A549 (cell line): ENCODE results near the gene MFNG.

Experiments used
- JUN ChIP-seq, 2 experiments: fragments of >200 bp; sonication (Bioruptor Twin); formaldehyde crosslinking; IDR thresholded peaks; 2 replicates in 1 of 2; 3 replicates in 1 of 2; pipeline ENCODE4 v1.6.1; 2016 to 2017
- POLR2A ChIP-seq: IDR thresholded peaks from 2 replicates; pipeline ENCODE4 v1.6.1; 2012; ENCODE audit warnings: mild to moderate bottlenecking, low read length
- SMC3 ChIP-seq: fragments of >200 bp; sonication (Bioruptor Twin); formaldehyde crosslinking; IDR thresholded peaks from 3 replicates; pipeline ENCODE4 v1.6.1; 2018; ENCODE audit warnings: inconsistent platforms
- TF ChIP-seq, protein P1 (sequence below): IDR thresholded peaks from 2 replicates; pipeline ENCODE4 v1.6.1; 2012
- TF ChIP-seq, protein P2 (sequence below): fragments of >200 bp; sonication (Bioruptor Twin); formaldehyde crosslinking; IDR thresholded peaks from 3 replicates; pipeline ENCODE4 v1.5.1; 2016

DNA sequence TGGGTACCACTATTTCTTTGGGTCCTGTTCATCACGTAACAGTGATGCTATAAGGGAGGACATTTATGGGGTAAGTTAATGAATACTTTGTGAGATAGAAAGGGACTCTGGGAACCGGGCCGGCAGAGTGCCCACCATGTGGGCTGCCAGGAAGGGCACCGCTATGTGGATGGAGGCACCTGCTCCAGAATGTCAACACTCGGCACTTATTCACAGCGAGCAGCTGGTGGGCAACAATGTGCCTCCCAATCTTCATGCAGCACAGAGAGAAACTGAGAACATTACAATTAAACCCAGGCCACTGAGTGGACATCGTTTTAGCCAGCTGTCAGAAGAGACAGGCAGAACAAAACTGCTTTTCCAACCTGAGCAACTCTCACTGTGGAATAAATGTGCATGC is 43.1 kb downstream of the MFNG start:
- no peak for TF ChIP-seq SMC3
- TF ChIP-seq, protein P1, sequence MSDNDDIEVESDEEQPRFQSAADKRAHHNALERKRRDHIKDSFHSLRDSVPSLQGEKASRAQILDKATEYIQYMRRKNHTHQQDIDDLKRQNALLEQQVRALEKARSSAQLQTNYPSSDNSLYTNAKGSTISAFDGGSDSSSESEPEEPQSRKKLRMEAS: no peak
- TF ChIP-seq, protein P2, sequence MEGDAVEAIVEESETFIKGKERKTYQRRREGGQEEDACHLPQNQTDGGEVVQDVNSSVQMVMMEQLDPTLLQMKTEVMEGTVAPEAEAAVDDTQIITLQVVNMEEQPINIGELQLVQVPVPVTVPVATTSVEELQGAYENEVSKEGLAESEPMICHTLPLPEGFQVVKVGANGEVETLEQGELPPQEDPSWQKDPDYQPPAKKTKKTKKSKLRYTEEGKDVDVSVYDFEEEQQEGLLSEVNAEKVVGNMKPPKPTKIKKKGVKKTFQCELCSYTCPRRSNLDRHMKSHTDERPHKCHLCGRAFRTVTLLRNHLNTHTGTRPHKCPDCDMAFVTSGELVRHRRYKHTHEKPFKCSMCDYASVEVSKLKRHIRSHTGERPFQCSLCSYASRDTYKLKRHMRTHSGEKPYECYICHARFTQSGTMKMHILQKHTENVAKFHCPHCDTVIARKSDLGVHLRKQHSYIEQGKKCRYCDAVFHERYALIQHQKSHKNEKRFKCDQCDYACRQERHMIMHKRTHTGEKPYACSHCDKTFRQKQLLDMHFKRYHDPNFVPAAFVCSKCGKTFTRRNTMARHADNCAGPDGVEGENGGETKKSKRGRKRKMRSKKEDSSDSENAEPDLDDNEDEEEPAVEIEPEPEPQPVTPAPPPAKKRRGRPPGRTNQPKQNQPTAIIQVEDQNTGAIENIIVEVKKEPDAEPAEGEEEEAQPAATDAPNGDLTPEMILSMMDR: no peak
- no peak for TF ChIP-seq POLR2A
- TF ChIP-seq JUN (IDR thresholded peaks at IDR 0.05): no peak
